ENCODE measurements around the gene ACRV1.
"Not testable (repeated sequence)": the region's sequence is repeated elsewhere in the genome, so short reads cannot be mapped to it uniquely, and the experiment has no call there.

ACRV1 gene

GRCh38 chr11:125680747-125681146 is at the start of gene ACRV1:
Gene ACRV1, minus strand, starts transcription at chr11:125680847. Its CDS starts 67 bp downstream, at chr11:125680780.
- DNase-seq = no peak

GRCh38 chr11:125728969-125729368 is 48.3 kb upstream of the ACRV1 start:
- no peak for DNase-seq

GRCh38 chr11:125724125-125724524 is 43.5 kb upstream of the ACRV1 start:
- no peak for DNase-seq

- no peak for DNase-seq
Measured at GRCh38 chr11:125720781-125721180, 40.1 kb upstream of the ACRV1 start.

GRCh38 chr11:125704686-125705085 is 24.0 kb upstream of the ACRV1 start:
- not testable (repeated sequence) for DNase-seq

- no peak for DNase-seq
Measured at GRCh38 chr11:125701858-125702621, 21.4 kb upstream of the ACRV1 start.

- DNase-seq = no peak
Measured at GRCh38 chr11:125701018-125701610, 20.5 kb upstream of the ACRV1 start.

- no peak for DNase-seq
Measured at GRCh38 chr11:125694951-125695350, 14.3 kb upstream of the ACRV1 start.

- DNase-seq = no peak
Measured at GRCh38 chr11:125692887-125693286, 12.2 kb upstream of the ACRV1 start.

- DNase-seq = no peak
Measured at GRCh38 chr11:125690006-125690405, 9.4 kb upstream of the ACRV1 start.

GRCh38 chr11:125689274-125689859 is 8.7 kb upstream of the ACRV1 start:
- no peak for DNase-seq

GRCh38 chr11:125688632-125689031 is 8.0 kb upstream of the ACRV1 start:
- DNase-seq = no peak

- no peak for DNase-seq
Measured at GRCh38 chr11:125688066-125688465, 7.4 kb upstream of the ACRV1 start.

- DNase-seq = no peak
Measured at GRCh38 chr11:125685228-125685627, 4.6 kb upstream of the ACRV1 start.

- no peak for DNase-seq
Measured at GRCh38 chr11:125679837-125680236, 810 bp downstream of the ACRV1 start.

GRCh38 chr11:125679397-125679796 is 1.2 kb downstream of the ACRV1 start:
- no peak for DNase-seq

- DNase-seq = no peak
Measured at GRCh38 chr11:125675196-125675595, 5.5 kb downstream of the ACRV1 start.

- no peak for DNase-seq
Measured at GRCh38 chr11:125674210-125674609, 6.4 kb downstream of the ACRV1 start.

- no peak for DNase-seq
Measured at GRCh38 chr11:125671561-125671960, 9.1 kb downstream of the ACRV1 start.

GRCh38 chr11:125670172-125670571 is 10.5 kb downstream of the ACRV1 start:
- no peak for DNase-seq

GRCh38 chr11:125667151-125667550 is 13.5 kb downstream of the ACRV1 start:
- no peak for DNase-seq

GRCh38 chr11:125663910-125664309 is 16.7 kb downstream of the ACRV1 start:
- no peak for DNase-seq

GRCh38 chr11:125662689-125663088 is 18.0 kb downstream of the ACRV1 start:
- no peak for DNase-seq

- DNase-seq = no peak
Measured at GRCh38 chr11:125649465-125650166, 31.0 kb downstream of the ACRV1 start.

Data from SHP77 (cell line).